ENCODE data around the gene UTP25.

DNA sequence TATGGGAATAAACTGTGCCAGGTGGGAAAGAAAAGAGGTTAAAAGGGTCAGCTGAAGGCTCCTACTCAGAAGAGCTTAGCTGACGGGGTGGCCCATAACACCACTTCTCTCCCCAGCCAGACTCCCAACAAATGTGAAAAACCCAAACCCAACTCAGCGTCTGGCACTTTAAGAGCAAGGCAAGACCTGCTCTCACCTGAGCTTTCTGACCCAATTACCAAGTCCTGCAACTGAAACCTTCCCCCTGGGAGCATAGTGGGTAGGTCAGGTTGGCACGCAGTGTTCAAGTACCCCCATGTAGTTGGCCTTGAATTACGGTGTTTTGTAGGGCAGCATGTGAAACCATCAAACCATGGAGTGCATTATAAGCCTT is 25.0 kb upstream of the UTP25 start:
- TF ChIP-seq ZNF274 (IDR thresholded peaks at IDR 0.05; ENCODE audit: low read depth, low read length) (no peak), POLR2A (IDR thresholded peaks at IDR 0.05; ENCODE audit: borderline replicate concordance, extremely low read depth, insufficient read depth, insufficient read length) (no peak), EZH2 (IDR thresholded peaks at IDR 0.05) (no peak), YY1 (IDR thresholded peaks at IDR 0.05; ENCODE audit: extremely low read depth, insufficient replicate concordance, low read depth, low read length) (no peak), CBX3 (IDR thresholded peaks at IDR 0.05; ENCODE audit: low read depth) (no peak), FOSL1 (IDR thresholded peaks at IDR 0.05; ENCODE audit: low read depth) (no peak), SP1 (IDR thresholded peaks at IDR 0.05; ENCODE audit: low read depth) (no peak), RAD21 (IDR thresholded peaks at IDR 0.05; ENCODE audit: low read depth) (no peak), TCF7L2 (IDR thresholded peaks at IDR 0.05; ENCODE audit: borderline replicate concordance, extremely low read depth, insufficient read depth, insufficient read length) (no peak), CEBPB (IDR thresholded peaks at IDR 0.05; ENCODE audit: low read depth) (no peak), POLR2AphosphoS5 (IDR thresholded peaks at IDR 0.05; ENCODE audit: low read depth, low read length) (no peak), JUND (IDR thresholded peaks at IDR 0.05) (no peak)
- TF ChIP-seq, protein P1, sequence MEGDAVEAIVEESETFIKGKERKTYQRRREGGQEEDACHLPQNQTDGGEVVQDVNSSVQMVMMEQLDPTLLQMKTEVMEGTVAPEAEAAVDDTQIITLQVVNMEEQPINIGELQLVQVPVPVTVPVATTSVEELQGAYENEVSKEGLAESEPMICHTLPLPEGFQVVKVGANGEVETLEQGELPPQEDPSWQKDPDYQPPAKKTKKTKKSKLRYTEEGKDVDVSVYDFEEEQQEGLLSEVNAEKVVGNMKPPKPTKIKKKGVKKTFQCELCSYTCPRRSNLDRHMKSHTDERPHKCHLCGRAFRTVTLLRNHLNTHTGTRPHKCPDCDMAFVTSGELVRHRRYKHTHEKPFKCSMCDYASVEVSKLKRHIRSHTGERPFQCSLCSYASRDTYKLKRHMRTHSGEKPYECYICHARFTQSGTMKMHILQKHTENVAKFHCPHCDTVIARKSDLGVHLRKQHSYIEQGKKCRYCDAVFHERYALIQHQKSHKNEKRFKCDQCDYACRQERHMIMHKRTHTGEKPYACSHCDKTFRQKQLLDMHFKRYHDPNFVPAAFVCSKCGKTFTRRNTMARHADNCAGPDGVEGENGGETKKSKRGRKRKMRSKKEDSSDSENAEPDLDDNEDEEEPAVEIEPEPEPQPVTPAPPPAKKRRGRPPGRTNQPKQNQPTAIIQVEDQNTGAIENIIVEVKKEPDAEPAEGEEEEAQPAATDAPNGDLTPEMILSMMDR (IDR thresholded peaks at IDR 0.05 in 2 of 3, conservative IDR thresholded peaks at IDR 0.05 in 1 of 3; ENCODE audit: borderline replicate concordance in 1 of 3, insufficient read depth in 1 of 3, low read depth in 2 of 3, low read length in 2 of 3) = no peak
- TF ChIP-seq, protein P2, sequence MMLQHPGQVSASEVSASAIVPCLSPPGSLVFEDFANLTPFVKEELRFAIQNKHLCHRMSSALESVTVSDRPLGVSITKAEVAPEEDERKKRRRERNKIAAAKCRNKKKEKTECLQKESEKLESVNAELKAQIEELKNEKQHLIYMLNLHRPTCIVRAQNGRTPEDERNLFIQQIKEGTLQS (IDR thresholded peaks at IDR 0.05) = no peak
